ENCODE measurements around the gene WDCP.
"Not testable (repeated sequence)": the region's sequence is repeated elsewhere in the genome, so short reads cannot be mapped to it uniquely, and the experiment has no call there.

Gene WDCP

DNA sequence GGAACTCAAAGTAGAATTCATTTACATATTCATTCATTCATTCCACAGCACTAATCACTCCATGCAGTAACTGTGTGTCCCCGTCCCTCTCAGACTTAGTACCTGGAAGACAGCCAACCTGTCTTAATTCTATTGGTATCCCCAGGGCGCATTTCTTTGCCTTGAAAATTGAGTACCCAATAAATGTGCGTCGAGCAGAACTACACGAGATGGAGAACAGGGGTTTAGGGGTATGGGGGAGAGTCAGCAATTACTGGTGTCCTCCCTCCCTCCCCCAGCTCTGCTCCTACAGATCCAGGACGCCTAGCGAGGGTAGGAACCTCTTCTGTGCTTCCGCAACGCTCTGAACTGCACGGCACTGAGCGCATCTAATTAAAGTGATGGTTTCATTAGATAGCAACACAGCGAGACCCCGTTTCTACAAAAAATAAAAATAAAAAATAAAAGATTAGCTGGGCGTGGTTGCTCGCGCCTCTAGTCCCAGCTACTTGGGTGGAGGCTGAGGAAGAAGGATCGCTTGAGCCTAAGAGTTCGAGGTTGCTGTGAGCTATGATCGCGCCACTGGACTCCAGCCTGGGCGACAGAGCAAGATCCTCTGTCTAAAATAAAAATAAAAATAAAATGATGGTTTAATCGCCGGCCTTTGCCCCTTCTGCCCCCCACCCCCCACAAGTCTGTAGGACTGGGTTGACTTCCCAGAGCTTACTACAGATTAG lies 1.7 kb upstream of the WDCP start:
- DNase-seq, result no peak
- Histone ChIP-seq H3K36me3 (replicated peaks) (no peaks in the 10 kb centered on the region), H3K27me3 (replicated peaks) (no peaks in the 10 kb centered on the region), H3K27ac (no peak overlapping the region), H3K4me3 (ENCODE audit: low read depth, low read length) (peak overlapping the region; percentile 68)
- TF ChIP-seq, protein P1, sequence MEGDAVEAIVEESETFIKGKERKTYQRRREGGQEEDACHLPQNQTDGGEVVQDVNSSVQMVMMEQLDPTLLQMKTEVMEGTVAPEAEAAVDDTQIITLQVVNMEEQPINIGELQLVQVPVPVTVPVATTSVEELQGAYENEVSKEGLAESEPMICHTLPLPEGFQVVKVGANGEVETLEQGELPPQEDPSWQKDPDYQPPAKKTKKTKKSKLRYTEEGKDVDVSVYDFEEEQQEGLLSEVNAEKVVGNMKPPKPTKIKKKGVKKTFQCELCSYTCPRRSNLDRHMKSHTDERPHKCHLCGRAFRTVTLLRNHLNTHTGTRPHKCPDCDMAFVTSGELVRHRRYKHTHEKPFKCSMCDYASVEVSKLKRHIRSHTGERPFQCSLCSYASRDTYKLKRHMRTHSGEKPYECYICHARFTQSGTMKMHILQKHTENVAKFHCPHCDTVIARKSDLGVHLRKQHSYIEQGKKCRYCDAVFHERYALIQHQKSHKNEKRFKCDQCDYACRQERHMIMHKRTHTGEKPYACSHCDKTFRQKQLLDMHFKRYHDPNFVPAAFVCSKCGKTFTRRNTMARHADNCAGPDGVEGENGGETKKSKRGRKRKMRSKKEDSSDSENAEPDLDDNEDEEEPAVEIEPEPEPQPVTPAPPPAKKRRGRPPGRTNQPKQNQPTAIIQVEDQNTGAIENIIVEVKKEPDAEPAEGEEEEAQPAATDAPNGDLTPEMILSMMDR (IDR thresholded peaks at IDR 0.05; ENCODE audit: low read depth, low read length, missing control alignments), result no peak
- in situ Hi-C loops (cut with HindIII; ENCODE audit: low pct_ligation_motif_present, low sequenced_read_pairs), result no loop called here

DNA sequence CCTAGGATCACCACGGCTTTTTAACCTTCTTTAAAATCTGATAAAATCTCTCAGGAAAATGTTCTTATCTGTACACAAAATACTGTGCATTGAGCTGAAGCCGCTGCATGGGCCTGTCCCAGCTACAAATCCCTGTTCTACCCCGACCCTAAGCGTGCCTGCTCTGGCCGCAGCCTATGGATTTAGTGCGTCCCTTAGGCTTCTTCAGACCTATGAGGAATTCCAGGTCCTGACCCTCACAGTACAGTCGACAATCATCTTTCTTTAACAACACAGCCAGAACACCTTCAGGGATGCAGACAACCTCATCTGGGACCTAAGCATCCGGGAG lies 477 bp upstream of the WDCP start:
- no peaks in the 10 kb centered on the region for H3K36me3 ChIP-seq (replicated peaks)
- in situ Hi-C loops (cut with HindIII; ENCODE audit: low pct_ligation_motif_present, low sequenced_read_pairs), result no loop called here
- H3K27me3 ChIP-seq (replicated peaks), result no peaks in the 10 kb centered on the region
- DNase-seq, result no peak
- H3K4me3 ChIP-seq (ENCODE audit: low read depth, low read length), result no peak overlapping the region
- no peak overlapping the region for H3K27ac ChIP-seq
- TF ChIP-seq, protein P1 (IDR thresholded peaks at IDR 0.05; ENCODE audit: low read depth, low read length, missing control alignments), result no peak

DNA sequence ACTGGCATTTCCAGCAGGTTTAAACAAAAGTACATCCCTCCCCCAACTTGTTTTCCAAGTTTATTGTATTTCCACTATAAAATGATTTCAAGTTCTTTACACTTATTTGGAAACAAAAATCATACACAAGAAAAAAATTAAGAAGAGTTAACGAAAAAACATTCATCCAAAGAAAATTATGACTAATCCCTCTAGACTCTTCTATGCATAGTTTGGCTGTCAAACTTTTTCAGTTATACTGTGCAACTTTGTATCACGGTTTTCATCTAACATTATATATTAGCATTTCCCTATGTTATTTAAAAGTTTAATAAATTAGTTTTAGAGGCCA lies 627 bp downstream of the WDCP start:
- H3K27me3 ChIP-seq (replicated peaks), result no peaks in the 10 kb centered on the region
- no peak overlapping the region for H3K27ac ChIP-seq
- no peaks in the 10 kb centered on the region for H3K36me3 ChIP-seq (replicated peaks)
- no peak for DNase-seq
- H3K4me3 ChIP-seq (ENCODE audit: low read depth, low read length), result peak overlapping the region; percentile 83
- TF ChIP-seq, protein P1 (IDR thresholded peaks at IDR 0.05; ENCODE audit: low read depth, low read length, missing control alignments), result no peak
- in situ Hi-C loops (cut with HindIII; ENCODE audit: low pct_ligation_motif_present, low sequenced_read_pairs), result no loop called here

DNA sequence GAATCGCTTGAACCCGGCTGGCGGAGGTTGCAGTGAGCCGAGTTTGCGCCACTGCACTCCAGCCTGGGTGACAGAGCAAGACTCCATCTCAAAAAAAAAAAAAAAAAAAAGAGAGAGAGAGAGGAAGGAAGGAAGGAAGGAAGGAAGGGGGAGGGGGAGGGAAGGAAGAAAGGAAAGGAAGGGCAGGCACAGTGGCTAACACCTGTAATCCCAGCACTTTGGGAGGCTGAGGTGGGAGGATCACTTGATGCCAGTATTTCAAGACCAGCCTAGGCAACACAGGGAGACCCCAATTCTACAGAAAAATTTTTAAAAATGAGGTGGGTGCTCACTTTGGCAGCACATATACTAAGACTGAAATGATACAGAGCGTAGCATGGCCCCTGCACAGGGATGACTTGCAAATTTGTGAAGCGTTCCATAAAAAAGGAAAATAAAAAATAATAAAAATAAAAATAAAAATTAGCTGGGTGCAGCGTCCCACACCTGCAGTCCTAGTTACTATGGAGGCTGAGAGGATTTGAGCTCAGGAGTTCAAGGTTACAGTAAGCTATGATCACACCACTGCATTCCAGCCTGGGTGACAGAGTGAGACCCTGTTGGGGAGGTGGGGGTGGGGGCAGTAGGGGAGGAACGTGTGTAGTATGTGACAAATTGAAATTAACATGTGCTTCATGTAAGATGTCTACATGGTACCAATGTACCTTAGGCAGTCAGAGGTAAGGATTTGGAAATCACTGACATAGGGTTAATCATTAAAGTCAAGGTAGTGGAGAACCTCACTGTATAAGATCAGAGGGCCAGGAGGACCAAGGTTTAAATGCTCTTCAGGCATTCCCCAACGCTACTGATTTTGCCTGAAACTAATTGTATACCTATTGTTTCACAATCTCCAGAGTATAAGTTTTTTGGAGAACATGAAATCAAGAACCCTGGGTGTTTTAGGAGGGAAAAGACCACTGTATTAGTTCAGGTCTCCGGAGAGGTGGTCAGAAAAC lies 1.4 kb downstream of the WDCP start:
- DNase-seq, result no peak
- H3K36me3 ChIP-seq (replicated peaks), result no peaks in the 10 kb centered on the region
- in situ Hi-C loops (cut with HindIII; ENCODE audit: low pct_ligation_motif_present, low sequenced_read_pairs), result no loop called here
- no peaks in the 10 kb centered on the region for H3K27me3 ChIP-seq (replicated peaks)
- H3K27ac ChIP-seq, result no peak overlapping the region
- TF ChIP-seq, protein P1 (IDR thresholded peaks at IDR 0.05; ENCODE audit: low read depth, low read length, missing control alignments), result no peak
- H3K4me3 ChIP-seq (ENCODE audit: low read depth, low read length), result peak overlapping the region; percentile 83

DNA sequence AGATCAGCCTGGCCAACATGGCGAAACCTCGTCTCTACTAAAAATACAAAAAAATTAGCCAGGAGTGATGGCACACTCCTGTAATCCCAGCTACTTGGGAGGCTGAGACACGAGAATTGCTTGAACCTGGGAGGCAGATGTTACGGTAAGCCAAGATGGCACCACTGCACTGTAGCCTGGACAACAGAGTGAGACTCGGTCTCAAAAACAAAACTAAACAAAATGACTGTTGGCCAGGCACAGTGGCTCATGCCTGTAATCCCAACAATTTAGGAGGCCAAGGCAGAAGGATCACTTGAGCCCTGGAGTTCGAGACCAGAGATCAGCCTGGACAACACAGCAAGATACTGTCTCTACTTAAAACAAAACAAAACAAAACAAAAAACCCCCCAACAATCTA lies 4.1 kb downstream of the WDCP start:
- H3K4me3 ChIP-seq (ENCODE audit: low read depth, low read length); H3K36me3 ChIP-seq (replicated peaks); DNase-seq; H3K27ac ChIP-seq; in situ Hi-C loops (cut with HindIII; ENCODE audit: low pct_ligation_motif_present, low sequenced_read_pairs); H3K27me3 ChIP-seq (replicated peaks): not testable (repeated sequence)

DNA sequence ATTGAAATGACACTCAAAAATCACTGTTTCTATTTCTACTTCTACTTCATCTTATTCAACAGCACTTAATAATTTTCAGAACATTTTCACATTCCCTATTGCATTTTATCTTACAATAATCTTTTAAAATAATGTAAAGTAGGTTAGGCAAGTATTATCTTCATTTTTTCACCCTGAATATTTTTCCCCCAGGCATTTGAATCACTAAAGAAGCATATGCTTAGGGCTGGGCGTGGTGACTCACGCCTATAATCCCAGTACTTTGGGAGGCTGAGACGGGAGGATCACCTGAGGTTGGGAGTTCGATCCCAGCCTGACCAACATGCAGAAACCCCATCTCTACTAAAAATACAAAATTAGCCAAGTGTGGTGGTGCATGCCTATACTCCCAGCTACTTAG lies 6.7 kb downstream of the WDCP start:
- in situ Hi-C loops (cut with HindIII; ENCODE audit: low pct_ligation_motif_present, low sequenced_read_pairs), result no loop called here
- TF ChIP-seq, protein P1 (IDR thresholded peaks at IDR 0.05; ENCODE audit: low read depth, low read length, missing control alignments), result no peak
- Histone ChIP-seq H3K27ac (no peak overlapping the region), H3K4me3 (ENCODE audit: low read depth, low read length) (no peak overlapping the region), H3K27me3 (replicated peaks) (no peaks in the 10 kb centered on the region), H3K36me3 (replicated peaks) (peaks cover 14% of the 10 kb centered on the region)
- no peak for DNase-seq

Data from brain microvascular endothelial cell (primary cell).